D721Med (cell line): Measurements from ENCODE around the gene PRKCZ.

ENCODE experiments used
- DNase-seq: peaks from one replicate; pipeline ENCODE4 v3.0.0; 2011; ENCODE audit warnings: low spot score; ENCODE audit not compliant: insufficient read length
- FAIRE-seq: peaks from 2 replicates; lab custom pipeline; 2011; peaks lifted over from hg19 to GRCh38; lab: Jason Lieb, UNC
- TF ChIP-seq, protein P1 (sequence below): IDR thresholded peaks from 2 replicates; pipeline ENCODE4 v1.5.1; 2012; ENCODE audit warnings: mild to moderate bottlenecking, control low read depth; ENCODE audit not compliant: insufficient read depth; ENCODE audit errors: missing control alignments

PRKCZ gene

DNA sequence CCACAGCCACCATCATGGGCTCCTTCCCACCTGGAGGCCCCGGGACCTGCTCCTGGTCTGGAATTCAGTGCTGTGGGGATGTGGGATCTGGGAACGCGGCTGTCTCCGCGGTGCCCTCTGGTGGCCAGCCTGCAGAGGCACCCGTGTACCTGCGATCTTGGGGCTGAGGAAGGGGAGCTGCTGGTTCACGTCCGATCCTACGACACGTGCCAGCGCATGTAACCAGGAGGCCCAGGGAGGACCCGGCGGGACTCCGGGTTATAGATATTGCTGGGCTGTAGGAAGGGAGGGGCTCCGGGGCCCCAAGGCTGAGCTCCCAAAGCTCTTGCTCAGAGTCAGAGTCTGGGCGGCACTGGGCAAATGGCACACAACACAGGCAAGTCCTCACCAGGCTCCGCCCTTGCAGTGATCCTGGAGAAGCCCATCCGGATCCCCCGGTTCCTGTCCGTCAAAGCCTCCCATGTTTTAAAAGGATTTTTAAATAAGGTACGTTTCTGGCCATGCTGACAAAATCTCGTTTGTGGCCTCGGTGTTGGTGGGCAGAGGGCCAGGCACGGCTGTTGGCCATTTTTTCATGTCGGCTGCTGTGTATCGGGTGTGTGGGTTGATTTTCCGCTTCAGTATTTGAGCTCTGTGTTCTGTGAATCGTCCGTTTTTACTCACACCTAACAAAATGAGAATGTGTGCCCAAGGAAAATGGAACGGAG is 124.3 kb downstream of the PRKCZ start:
- FAIRE-seq, result no peak
- TF ChIP-seq, protein P1, sequence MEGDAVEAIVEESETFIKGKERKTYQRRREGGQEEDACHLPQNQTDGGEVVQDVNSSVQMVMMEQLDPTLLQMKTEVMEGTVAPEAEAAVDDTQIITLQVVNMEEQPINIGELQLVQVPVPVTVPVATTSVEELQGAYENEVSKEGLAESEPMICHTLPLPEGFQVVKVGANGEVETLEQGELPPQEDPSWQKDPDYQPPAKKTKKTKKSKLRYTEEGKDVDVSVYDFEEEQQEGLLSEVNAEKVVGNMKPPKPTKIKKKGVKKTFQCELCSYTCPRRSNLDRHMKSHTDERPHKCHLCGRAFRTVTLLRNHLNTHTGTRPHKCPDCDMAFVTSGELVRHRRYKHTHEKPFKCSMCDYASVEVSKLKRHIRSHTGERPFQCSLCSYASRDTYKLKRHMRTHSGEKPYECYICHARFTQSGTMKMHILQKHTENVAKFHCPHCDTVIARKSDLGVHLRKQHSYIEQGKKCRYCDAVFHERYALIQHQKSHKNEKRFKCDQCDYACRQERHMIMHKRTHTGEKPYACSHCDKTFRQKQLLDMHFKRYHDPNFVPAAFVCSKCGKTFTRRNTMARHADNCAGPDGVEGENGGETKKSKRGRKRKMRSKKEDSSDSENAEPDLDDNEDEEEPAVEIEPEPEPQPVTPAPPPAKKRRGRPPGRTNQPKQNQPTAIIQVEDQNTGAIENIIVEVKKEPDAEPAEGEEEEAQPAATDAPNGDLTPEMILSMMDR, result peak; percentile 86
- DNase-seq, result peak; percentile 87

DNA sequence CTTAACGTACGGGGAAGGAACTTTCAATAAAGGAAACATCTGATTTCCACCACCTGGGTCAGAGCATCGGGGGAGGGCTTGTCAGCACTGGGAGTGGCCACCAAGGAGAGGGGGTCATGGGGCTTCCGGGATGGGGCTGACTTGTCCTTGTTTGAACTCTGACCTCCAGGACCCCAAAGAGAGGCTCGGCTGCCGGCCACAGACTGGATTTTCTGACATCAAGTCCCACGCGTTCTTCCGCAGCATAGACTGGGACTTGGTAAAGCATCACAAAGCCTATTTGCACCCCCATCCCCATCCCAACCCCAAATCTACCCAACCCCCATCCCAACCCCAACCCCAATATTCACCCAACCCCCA is 124.8 kb downstream of the PRKCZ start:
- TF ChIP-seq, protein P1, result no peak
- DNase-seq, result no peak
- FAIRE-seq, result no peak

DNA sequence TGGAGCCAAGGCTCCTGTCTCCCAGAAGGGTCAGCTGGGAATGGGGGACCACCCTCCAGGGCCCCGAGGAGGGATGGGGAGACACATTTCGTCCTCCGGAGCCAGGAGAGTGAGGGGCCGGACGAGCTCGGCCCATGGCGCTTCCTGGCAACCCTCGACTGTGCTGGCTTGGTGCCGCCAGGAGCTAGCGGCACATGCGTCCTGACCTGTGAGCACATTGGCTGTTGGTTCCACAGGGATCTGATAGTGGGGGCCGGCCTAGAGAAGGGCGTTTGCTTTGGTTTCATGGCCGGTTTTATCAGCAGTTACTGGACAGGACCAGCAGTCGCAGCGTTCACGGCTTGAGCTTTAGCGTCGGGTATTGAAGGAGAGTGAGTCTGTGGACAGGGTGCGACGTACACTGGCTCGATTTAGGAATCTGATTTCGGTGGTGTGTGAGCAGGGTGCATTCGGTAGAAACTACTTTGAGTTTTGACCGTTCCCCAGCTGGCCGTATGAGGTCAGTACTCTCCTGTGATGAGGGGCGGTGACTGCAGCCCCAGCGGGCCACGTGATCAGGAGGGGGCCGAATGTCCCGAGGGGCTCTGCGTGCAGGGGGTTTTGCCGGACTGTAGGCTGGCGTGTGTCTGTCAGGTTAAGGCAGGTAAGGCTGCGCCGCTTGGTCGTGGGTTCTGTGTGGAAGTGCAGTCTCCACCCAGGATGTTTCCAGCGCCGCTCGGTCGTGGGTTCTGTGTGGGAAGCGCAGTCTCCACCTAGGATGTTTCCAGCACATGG is 125.7 kb downstream of the PRKCZ start:
- DNase-seq (no peak), FAIRE-seq (no peak)
- TF ChIP-seq, protein P1, result no peak

GRCh38 chr1:2176615-2177014 is 126.4 kb downstream of the PRKCZ start:
- TF ChIP-seq, protein P1, result no peak
- FAIRE-seq (no peak), DNase-seq (no peak)

DNA sequence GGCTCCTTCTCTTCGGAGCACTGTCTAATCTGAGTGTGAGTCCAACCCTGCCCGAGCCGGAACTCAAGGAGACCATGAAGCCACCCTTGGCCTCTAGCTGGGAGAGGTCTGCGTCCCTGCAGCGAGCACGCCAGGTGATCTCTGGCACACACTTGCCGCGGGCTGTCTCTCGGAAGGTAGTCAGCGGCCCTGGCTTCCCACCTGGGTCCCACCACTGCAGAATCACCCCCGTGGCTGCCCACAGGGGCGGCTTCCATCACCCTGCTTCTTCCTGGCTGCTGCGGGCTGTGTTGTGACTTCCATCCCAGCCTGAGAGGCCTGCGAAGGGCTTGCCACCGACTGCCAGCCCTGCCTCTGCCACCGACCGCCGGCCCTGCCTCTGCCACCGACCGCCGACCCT is 127.3 kb downstream of the PRKCZ start:
- DNase-seq (no peak), FAIRE-seq (no peak)
- TF ChIP-seq, protein P1, result no peak

DNA sequence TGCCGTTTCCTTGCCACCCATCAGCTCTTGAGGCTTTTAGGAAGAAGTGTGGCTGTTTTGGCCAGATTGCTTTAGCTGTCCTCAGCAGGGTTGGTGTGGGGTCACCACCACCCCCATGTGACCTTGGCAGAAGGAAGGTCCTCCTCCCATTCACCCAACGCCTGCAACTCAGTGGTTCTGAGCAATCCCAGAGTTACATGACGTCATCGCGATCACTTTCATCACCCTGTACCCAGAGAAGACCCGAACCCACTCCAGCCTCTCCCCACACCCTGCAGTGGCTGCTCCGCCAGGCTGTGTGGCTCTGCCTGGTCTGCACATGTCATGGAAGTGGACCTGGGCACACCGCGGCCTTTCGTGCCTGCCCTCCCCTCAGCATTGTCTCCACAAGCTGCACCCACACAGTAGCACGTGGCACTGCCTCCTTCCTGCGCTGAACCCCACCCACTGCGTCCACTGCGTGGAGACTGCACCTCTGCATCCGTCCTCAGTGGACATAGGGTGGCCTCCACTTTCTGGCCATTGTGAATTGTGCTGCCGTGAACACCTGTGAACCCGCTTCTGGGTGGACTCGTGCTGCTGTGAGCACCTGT is 127.8 kb downstream of the PRKCZ start:
- FAIRE-seq, result no peak
- TF ChIP-seq, protein P1, result no peak
- DNase-seq, result no peak

- TF ChIP-seq, protein P1, result no peak
- FAIRE-seq, result no peak
- DNase-seq, result no peak
These were observed 128.7 kb downstream of the PRKCZ start for GRCh38 chr1:2178875-2179274.
